GM21576 (cell line): ENCODE data around the gene SYDE1.
"Not testable (repeated sequence)": the region's sequence is repeated elsewhere in the genome, so short reads cannot be mapped to it uniquely, and the experiment has no call there.

Experiments used
- ATAC-seq: cut with Tn5 transposase; IDR thresholded peaks from one replicate; pipeline ENCODE4 v1.9.1; 2021; ENCODE audit warnings: mild to moderate bottlenecking, moderate library complexity; ENCODE audit not compliant: unreplicated experiment

SYDE1 gene, protein sequence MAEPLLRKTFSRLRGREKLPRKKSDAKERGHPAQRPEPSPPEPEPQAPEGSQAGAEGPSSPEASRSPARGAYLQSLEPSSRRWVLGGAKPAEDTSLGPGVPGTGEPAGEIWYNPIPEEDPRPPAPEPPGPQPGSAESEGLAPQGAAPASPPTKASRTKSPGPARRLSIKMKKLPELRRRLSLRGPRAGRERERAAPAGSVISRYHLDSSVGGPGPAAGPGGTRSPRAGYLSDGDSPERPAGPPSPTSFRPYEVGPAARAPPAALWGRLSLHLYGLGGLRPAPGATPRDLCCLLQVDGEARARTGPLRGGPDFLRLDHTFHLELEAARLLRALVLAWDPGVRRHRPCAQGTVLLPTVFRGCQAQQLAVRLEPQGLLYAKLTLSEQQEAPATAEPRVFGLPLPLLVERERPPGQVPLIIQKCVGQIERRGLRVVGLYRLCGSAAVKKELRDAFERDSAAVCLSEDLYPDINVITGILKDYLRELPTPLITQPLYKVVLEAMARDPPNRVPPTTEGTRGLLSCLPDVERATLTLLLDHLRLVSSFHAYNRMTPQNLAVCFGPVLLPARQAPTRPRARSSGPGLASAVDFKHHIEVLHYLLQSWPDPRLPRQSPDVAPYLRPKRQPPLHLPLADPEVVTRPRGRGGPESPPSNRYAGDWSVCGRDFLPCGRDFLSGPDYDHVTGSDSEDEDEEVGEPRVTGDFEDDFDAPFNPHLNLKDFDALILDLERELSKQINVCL

DNA sequence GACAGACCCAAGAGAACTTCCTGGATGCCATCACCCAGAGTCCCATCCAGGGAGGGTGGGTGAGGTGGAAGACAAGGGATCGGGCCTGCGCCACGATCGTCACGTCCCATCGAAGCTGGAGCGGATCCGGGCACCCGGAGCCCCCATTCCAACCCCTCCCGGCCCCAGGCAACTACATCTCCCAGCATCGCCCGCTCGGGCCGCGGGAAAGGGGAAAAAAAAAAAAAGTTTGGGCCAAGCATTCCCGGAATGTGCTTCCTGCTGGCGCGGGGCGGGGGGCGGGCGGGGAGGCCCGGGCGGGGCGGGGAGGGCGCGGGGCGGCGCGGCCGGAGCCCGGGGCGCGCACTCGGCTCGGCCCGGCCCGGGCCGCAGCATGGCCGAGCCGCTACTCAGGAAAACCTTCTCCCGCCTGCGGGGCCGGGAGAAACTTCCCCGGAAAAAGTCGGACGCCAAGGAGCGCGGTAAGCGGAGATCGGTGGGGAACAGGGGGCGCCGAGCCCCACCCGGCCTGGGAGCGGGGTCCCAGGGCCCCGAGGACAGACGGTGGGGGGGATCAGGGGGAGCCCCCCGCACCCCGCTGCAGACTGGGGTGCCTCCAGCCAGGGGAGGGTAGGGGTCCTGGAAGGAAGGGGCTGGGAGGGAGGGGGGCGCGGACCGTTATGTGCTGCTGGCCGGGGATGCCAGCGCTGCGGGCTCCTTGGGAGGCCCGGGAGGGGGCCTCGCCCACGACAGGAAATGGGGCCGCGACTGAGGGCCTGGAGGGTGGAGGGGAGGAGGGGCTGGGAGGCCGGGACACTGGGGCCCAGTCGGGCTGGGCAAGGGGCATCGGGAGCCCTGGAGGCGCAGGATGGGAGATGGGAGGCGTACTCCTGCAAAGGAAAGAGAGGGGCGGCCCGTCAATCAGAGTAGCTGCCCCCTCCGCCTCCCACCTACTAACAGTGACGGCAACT lies at the start of gene SYDE1:
SYDE1 (plus strand) TSS at position 341 of the 950 bp plus-strand sequence; CDS start at position 374, 33 bp downstream.
- no peak for ATAC-seq

DNA sequence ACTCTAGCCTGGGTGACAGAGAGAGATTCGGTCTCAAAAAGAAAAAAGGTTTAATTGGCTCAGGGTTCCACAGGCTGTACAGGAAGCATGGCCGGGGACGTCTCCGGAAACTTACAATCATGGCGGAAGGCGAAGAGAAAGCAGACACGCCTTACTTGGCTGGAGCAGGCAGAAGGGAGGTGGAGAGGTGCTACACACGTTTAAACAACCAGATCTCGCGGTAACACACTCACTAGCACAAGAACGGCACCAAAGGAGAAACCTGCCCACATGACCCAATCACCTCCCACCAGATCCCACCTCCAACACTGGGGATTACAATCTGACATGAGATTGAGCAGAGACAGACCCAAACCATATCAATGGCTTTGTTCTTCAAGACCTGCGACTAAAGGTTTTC lies 45.2 kb upstream of the SYDE1 start:
- ATAC-seq, result no peak

DNA sequence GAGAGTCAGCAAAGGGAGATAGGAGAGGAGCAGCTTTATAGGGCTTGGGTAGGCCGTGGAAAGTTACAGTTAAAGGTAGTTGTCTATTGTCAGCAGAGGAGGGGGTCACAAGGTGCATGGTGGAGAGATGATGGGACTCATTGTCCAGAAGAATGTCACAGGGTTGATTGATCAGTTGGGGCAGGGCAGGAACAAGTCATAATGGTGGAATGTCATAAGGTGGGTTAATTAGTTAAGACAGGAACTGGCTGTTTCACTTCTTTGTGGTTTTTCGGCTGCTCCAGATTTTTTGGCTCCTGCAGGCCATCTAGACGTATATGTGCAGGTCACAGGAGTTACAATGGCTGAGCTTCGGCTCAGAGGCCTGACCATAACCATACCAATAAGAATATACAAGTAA lies 36.8 kb upstream of the SYDE1 start:
- not testable (repeated sequence) for ATAC-seq

DNA sequence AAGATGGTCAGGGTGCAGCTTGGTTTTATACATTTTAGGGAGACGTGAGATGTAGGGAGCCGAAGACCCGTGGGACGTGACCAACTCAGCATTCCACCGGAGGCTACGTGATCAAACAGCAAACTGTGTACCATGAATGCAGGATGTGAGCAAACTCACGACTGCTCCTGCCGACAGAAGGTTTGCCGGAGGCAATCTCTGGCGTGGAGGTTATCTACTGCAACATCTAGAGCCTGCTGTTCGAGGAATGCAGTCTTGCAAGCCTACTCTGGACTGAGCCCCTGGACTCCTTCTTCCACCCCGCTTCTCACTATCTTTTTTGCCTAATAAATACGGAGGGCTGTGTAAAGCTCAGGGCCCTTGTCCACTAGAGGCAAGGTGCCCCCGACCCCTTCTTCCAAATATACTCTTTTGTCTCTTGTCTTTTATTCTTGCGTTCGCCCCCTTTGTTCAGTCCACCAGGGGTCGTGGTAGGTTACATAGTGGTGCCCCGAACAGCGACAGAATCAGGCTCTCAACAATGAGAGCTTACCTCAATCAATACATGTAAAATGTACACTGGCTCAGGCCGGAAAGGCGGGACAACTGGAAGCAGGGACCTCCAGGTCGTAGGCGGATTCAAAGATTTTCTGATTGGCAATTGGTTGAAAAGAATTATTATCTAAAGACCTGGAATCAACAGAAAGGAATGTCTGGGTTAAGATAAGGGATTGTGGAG lies 34.1 kb upstream of the SYDE1 start:
- ATAC-seq, result no peak

DNA sequence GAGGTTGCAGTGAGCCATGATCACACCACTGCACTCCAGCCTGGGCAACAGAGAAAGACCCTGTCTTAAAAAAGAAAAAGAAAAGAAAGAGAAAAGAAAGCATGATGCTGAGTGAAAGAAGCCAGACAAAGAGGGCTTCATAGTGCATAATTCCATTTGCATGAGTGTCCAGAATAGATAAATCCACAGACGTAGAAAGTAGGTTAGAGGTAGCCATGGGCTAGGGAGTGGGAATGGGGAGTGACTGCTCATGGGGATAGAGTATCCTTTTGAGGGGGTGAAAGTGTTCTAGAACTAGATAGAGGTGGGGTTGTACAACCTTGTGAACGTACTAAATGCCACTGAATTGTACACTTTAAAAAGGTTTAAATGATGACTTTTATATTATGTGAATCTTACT lies 32.8 kb upstream of the SYDE1 start:
- ATAC-seq, result no peak

DNA sequence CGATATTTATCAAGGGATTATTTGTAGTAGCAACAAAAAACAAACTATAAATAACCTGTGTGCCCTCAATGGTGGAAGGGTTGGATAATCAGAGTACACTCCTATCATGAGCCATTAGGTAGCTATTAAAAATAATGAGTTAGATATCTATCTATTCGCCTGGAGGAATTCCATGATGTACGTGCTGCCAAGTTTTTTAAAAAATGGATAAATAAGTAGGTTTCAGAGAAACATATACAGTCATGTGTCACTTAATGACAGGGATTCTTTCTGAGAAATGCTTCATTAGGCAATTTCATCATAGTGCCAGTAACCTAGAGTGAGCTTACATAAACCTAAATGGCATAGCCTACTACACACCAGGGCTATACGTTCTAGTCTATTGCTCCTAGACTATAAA lies 31.4 kb upstream of the SYDE1 start:
- ATAC-seq, result no peak

DNA sequence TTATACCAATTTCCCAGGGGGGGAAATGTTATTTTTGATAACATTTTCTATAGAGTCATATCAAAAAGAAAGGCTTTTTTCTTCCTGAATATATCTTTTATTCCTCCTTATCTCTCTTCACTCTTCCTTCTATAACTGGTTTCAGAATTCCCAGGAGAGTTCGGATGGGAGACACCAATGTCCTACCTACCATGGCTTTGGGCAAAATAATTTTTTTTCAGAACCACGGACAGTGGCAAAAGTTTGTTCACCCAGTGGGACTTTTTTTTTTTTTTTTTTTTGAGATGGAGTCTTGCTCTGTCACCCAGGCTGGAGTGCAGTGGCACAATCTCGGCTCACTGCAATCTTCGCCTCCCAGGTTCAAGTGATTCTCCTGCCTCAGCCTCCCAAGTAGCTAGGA lies 27.2 kb upstream of the SYDE1 start:
- ATAC-seq, result not testable (repeated sequence)

DNA sequence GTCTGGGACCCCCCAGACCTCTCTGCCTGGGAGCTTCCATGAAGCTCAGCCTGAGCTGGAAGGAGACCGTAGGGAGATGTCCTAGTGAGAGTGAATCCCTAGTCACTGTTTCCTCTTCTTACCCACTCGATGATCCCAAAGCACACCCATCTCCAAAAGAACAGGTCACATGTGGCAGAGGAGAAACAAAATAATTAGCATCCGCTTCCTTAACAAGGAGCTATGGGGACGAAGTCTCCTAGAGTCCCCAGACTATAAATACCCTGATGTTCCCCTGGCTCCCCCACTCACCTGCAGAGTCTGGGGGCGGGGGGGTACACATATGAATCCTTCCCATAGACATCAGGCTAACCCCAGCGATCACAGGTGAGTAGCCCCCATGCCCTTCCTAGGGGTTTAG lies 25.3 kb upstream of the SYDE1 start, which contains the start of gene OR1I1:
OR1I1 (plus strand) TSS at position 301 of the 400 bp plus-strand sequence. CDS start 4,855 bp downstream, outside the sequence.
- ATAC-seq, result no peak

DNA sequence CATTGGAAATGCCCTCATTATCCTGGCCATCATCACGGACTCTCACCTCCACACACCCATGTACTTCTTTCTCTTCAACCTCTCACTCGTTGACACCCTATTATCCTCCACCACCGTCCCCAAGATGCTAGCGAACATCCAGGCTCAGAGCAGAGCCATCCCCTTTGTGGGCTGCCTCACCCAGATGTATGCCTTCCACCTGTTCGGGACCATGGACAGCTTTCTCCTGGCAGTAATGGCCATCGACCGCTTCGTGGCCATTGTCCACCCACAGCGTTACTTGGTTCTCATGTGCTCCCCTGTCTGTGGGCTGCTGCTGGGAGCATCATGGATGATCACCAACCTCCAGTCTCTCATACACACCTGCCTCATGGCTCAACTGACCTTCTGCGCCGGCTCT lies 20.0 kb upstream of the SYDE1 start:
- no peak for ATAC-seq

DNA sequence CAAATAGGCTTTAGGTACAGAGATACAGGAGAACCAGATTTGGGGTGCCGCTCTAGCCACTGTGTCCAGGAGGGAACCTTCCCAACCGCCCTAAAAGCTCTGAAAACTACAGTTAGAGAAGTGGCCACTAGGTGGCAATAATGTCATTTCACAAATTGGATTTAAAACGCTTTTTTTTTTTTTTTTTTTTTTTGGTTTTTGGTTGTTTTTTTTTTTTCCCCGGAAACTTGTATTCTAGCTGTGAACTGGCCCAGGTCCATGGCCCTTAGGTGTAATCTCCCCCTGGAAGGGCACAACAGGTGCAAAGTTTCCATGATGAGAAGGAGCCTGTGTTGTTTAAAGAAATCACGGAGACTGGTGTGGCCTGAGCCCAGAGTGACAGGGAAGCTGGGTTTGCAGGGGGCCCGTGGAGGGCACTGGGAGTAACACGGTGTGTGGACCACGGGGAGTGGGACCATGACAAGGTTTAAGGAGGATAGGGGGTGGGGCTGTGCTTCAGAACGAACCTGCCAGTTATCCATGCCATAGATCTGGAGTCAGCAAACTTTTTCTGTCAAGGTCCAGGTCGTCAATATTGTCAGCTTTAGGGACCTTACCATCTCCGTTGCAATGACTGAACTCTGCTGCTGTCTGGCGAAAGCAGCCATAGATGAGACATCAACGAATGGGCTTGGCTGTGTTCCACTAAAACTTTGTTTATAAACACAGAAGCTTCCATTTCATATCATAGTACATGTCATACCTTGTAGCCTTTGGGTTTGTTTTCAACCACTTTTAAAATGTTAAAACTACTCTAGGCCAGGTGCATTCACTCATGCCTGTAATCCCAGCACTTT lies 15.1 kb upstream of the SYDE1 start:
- ATAC-seq, result no peak

DNA sequence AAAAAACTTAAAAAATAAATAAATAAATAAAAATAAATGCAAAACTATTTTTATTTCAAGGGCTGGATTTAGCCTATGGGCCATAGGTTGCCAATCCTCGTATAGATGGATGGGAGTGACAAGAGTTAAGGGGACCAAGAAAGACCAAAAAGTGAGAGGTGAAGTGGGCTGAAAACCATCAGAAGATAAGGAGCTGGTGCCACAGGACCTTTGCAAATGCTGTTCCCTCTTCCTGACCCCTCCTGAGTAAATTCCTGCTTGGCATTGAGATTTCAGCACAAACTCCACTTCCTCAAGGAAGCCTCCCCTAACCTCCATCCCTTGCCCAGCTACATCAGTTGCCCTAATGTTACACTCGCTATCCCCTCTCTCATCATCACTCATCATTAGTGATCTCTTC lies 14.2 kb upstream of the SYDE1 start:
- ATAC-seq, result no peak

DNA sequence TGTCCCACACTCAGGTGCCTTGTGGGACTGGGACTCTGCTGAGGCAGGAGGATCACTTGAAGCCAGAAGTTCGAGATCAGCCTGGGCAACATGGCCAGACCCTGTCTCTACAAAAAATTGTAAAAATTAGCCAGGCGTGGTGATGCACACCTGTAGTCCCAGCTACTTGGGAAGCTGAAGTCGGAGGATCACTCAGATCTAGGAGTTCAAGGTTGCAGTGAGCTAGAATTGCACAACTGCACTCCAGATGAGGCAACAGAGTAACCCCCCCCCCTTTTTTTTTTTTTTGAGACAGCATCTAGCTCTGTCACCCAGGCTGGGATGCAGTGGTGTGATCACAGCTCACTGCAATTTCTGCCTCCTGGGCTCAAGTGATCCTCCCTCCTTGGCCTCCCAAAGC lies 11.0 kb upstream of the SYDE1 start:
- no peak for ATAC-seq

DNA sequence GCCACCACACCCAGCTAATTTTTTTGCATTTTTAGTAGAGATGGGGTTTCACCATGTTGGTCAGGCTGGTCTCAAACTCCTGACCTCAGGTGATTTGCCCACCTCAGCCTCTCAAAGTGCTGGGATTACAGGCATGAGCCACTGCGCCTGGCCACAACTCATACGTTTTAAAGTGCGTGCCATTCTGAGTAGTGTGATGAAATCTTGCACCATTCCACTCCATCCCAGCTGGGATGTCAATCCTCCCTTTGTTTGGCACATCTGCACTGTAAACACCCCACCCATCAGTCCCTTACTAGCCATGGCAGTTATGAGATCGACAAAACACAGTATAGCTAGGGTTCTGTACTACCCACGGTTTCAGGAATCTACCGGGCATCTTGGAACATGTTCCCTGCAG lies 9.2 kb upstream of the SYDE1 start:
- ATAC-seq, result not testable (repeated sequence)

DNA sequence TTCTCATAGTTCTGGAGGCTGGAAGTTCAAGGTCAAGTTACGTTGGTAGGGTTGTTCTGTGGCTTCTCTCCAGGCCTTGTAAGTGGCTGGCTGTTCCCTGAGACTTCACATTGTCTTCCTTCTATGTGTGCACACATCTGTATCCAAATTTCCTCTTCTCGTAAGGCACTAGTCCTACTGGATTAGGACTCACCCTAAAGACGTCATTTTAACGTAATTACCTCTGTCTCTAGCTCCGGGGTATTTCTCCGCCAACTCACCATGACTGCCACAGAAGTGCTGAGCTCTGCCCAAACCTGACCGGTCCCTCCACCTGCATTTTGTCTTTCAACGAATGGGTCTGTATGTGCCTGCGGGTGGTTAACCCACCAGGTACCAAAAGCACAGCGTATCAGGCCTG lies 8.7 kb upstream of the SYDE1 start:
- no peak for ATAC-seq

DNA sequence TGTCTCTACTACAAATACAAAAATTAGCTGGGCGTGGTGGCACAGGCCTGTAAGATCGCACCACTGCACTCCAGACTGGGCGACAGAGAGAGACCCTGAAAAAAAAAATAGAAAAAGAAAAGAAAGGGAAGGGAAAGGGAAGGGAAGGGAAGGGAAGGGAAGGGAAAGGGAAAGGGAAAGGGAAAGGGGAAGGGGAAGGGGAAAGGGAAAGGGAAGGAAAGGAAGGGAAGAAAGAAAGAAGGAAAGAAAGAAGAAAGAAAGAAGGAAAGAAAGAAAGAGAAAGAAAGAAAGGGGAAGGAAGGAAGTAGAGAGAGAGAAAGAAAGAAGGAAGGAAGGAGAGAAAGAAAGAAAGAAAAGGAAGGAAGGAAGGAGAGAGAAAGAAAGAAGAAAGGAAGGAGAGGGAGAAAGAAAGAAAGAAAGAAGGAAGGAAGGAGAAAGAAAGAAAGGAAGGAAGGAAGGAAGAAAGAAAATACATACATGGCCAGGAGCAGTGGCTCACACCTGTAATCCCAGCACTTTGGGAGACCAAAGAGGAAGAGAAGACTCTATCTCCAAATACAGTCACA lies 8.1 kb upstream of the SYDE1 start:
- no peak for ATAC-seq

DNA sequence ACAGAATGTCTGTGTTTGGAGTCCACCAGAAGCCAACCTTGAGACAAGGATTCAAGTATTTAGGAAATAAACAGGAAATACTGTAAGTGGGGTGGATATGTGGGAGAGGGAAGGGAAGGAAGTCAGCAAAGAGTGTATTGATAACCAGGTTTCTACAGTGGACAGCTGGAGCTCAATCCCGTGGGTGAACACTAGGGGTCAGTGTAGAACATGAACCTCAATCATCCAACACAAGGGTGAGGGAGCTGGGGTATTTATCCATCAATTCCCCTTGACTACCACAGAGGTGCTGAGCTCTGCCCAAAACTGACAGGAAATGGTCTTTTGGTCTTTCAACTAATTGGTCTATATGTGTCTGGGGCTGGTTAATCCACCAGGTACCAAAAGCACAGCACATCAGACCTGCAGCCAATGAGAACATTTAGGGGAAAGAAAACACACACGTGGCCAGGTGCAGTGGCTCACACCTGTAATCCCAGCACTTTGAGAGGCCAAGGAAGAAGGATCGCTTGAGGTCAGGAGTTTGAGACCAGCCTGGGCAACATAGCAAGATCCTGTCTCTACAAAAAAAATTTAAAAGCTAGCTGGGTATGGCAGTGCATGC lies 5.6 kb upstream of the SYDE1 start:
- no peak for ATAC-seq

DNA sequence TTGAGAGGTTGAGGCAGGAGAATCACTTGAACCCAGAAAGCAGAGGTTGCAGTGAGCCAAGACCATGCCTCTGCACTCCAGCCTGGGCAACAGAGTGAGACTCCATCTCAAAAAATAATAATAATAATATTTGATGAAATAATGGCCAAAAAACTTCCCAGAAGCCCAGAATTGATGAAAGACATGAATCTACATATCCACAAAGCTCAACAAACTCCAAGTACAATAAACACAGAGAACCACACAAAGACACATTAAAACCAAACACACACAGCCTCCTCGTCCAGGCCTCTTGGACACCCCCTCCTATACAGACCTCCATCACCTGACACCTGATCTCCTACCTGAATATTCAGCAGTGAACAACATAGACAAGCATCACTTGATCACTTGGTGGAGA lies 3.2 kb upstream of the SYDE1 start:
- no peak for ATAC-seq

DNA sequence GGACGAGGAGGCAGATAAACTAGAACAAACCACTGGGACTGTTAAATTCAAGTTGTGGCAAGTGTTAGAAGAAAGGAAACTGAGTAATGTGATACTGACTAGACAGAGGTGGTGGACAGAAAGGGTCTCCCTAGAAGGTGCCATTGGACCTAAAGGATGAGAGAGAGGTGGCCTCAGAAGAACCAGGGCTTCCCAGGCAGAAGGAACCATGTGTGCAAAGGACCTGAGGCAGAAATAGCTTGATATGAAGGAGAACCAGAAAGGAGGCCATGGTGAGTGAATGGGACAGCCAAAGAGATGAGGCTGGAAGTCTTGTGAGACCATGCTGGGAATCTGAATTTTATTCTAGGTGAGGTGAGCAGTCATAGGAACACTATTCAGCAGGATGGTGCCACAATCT lies 2.8 kb upstream of the SYDE1 start:
- no peak for ATAC-seq

DNA sequence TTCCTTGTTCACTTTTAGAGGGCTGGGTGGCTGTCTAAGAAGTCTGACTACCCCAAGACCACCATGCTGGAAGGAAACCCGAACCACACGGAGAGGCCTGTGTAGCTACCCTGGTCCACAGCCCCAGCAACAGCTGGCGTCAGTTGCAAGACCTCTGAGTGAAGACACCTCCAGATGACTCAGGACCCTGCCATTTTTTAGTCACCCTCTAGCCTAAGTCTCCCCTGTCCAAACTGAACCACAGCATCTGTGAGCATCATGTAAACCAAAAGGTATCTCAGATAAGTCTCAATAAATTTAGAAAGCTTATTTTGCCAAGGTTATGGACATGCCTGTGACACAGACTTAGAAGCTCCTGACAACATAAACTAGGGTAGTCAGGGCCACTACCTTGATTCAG lies 2.2 kb upstream of the SYDE1 start:
- no peak for ATAC-seq
